ENCODE data around the gene ELP4. TPM values are rescaled to one million over a fixed set of nuclear protein-coding genes. Genes with fewer than 3 reads are reported as not detected.

ELP4 gene
- total RNA-seq, 1 experiment from 2014 or later = 19.4 TPM

DNA sequence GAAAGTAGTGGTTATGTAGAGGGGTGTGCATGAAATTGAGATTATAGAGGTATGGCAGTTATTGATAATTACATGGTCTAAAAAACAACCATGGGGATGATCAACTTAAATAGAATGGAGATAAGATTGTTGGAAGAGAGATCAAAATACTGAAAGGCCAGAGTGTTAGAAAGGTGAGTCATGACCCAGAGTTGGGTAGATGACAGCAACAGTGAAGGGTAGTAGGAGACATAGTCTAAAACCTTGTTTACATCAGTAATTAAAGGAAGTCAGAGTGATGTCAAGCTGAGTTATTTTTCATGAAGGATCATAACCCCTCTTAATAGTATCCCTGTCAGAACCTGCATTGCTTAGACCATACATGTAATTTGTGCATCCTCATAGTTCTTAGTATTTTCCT is 110.9 kb downstream of the ELP4 start:
- CTCF ChIA-PET = no interaction called here

DNA sequence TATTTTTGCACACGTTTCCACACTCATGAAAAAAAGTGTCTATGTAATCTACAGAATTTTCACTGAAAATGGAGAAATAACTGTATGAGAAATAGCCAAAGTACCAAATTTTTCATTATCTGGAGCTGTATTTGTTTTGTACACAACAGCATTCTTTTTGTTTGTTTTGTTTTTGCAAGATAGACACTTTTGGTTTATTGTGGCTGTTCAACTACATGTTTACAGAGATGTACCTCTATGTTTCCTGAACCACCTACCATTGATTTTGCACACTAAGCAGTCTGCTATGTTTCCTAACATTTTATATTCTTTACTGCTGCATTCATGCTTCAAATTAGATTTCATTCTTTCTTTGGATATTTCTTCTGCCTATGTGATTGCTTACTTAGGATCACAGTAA is 116.3 kb downstream of the ELP4 start:
- POLR2A ChIA-PET (ENCODE audit: unreplicated experiment) = no interaction called here
- H2AFZ ChIP-seq (ENCODE audit: low read length) = no peak overlapping the region
- DNase-seq = no peak
- BruUV-seq (replicated peaks) = no TSS peak
- no peaks in the 10 kb centered on the region for H3K27me3 ChIP-seq (ENCODE audit: low read length)
- no peaks in the 10 kb centered on the region for H3K9me2 ChIP-seq (replicated peaks; ENCODE audit: low read length)
- H3K36me3 ChIP-seq (ENCODE audit: low read depth, low read length) = no peaks in the 10 kb centered on the region
- no peak overlapping the region for H3K27ac ChIP-seq (ENCODE audit: low read length)
- ATAC-seq = no peak
- H3K4me3 ChIP-seq (ENCODE audit: low read length) = no peak overlapping the region
- intact Hi-C loops (cut with micrococcal nuclease) = no loop called here
- no peaks in the 10 kb centered on the region for H3F3A ChIP-seq (ENCODE audit: low read length, unreplicated experiment)
- H4K20me1 ChIP-seq (ENCODE audit: low read length) = no peaks in the 10 kb centered on the region
- H3K9ac ChIP-seq (ENCODE audit: low read length) = no peak overlapping the region
- H3K4me2 ChIP-seq (ENCODE audit: low read length) = no peak overlapping the region
- H3K9me3 ChIP-seq (ENCODE audit: low read length) = no peaks in the 10 kb centered on the region
- CTCF ChIA-PET = no interaction called here
- no peaks in the 10 kb centered on the region for H3K4me1 ChIP-seq (ENCODE audit: insufficient read depth, low read length)
- H3K79me2 ChIP-seq (ENCODE audit: low read length) = no peaks in the 10 kb centered on the region
- TF ChIP-seq EZH2phosphoT487 (IDR thresholded peaks at IDR 0.05; ENCODE audit: borderline replicate concordance, low read length) = no peak
- TF ChIP-seq, protein P1, sequence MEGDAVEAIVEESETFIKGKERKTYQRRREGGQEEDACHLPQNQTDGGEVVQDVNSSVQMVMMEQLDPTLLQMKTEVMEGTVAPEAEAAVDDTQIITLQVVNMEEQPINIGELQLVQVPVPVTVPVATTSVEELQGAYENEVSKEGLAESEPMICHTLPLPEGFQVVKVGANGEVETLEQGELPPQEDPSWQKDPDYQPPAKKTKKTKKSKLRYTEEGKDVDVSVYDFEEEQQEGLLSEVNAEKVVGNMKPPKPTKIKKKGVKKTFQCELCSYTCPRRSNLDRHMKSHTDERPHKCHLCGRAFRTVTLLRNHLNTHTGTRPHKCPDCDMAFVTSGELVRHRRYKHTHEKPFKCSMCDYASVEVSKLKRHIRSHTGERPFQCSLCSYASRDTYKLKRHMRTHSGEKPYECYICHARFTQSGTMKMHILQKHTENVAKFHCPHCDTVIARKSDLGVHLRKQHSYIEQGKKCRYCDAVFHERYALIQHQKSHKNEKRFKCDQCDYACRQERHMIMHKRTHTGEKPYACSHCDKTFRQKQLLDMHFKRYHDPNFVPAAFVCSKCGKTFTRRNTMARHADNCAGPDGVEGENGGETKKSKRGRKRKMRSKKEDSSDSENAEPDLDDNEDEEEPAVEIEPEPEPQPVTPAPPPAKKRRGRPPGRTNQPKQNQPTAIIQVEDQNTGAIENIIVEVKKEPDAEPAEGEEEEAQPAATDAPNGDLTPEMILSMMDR (conservative IDR thresholded peaks at IDR 0.05; ENCODE audit: low read depth, low read length) = no peak
- TF ChIP-seq EZH2 (IDR thresholded peaks at IDR 0.05; ENCODE audit: low read length, unreplicated experiment) = no peak

More for the DNA sequence above, 110.9 kb downstream of the ELP4 start:
- TF ChIP-seq EZH2phosphoT487 (IDR thresholded peaks at IDR 0.05; ENCODE audit: borderline replicate concordance, low read length) = no peak
- TF ChIP-seq, protein P1 (conservative IDR thresholded peaks at IDR 0.05; ENCODE audit: low read depth, low read length) = no peak
- no peak overlapping the region for H3K27ac ChIP-seq (ENCODE audit: low read length)
- H3K9ac ChIP-seq (ENCODE audit: low read length) = no peak overlapping the region
- no peaks in the 10 kb centered on the region for H3K9me2 ChIP-seq (replicated peaks; ENCODE audit: low read length)
- no peaks in the 10 kb centered on the region for H4K20me1 ChIP-seq (ENCODE audit: low read length)
- ATAC-seq (no peak), DNase-seq (no peak)
- no TSS peak for BruUV-seq (replicated peaks)
- H3K27me3 ChIP-seq (ENCODE audit: low read length) = no peaks in the 10 kb centered on the region
- H2AFZ ChIP-seq (ENCODE audit: low read length) = no peak overlapping the region
- H3K4me2 ChIP-seq (ENCODE audit: low read length) = no peak overlapping the region
- H3K4me1 ChIP-seq (ENCODE audit: insufficient read depth, low read length) = no peaks in the 10 kb centered on the region
- no peak overlapping the region for H3K4me3 ChIP-seq (ENCODE audit: low read length)
- H3K36me3 ChIP-seq (ENCODE audit: low read depth, low read length) = no peaks in the 10 kb centered on the region
- intact Hi-C loops (cut with micrococcal nuclease) = no loop called here
- H3K9me3 ChIP-seq (ENCODE audit: low read length) = no peaks in the 10 kb centered on the region
- H3F3A ChIP-seq (ENCODE audit: low read length, unreplicated experiment) = no peaks in the 10 kb centered on the region
- POLR2A ChIA-PET (ENCODE audit: unreplicated experiment) = no interaction called here
- no peaks in the 10 kb centered on the region for H3K79me2 ChIP-seq (ENCODE audit: low read length)

DNA sequence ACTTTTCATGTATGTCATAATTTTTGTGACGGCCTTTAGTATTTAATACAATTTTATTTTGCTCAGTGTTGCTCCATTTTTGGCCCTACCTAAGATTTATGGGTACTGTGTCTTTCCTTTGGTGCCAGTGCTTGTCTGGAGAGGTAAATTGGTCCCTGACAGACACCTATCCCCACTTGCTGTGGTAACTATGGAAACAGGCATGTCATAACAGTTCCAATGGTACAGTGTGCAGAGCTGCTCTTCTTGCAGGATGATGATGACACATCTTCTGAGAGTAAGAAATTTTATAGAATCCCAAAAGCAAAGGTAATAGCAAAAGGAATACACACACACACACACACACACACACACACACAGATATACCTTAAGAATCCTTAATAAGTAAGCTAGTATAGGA is 118.5 kb downstream of the ELP4 start:
- Histone ChIP-seq H3K27ac (ENCODE audit: low read length) (no peak overlapping the region), H3F3A (ENCODE audit: low read length, unreplicated experiment) (no peaks in the 10 kb centered on the region), H3K9ac (ENCODE audit: low read length) (no peak overlapping the region), H3K4me2 (ENCODE audit: low read length) (no peak overlapping the region), H3K9me3 (ENCODE audit: low read length) (no peaks in the 10 kb centered on the region), H3K4me1 (ENCODE audit: insufficient read depth, low read length) (no peaks in the 10 kb centered on the region), H3K79me2 (ENCODE audit: low read length) (no peaks in the 10 kb centered on the region), H3K36me3 (ENCODE audit: low read depth, low read length) (no peaks in the 10 kb centered on the region), H3K27me3 (ENCODE audit: low read length) (no peaks in the 10 kb centered on the region), H4K20me1 (ENCODE audit: low read length) (no peaks in the 10 kb centered on the region), H3K9me2 (replicated peaks; ENCODE audit: low read length) (no peaks in the 10 kb centered on the region), H2AFZ (ENCODE audit: low read length) (no peak overlapping the region), H3K4me3 (ENCODE audit: low read length) (no peak overlapping the region)
- ATAC-seq = no peak
- CTCF ChIA-PET = no interaction called here
- DNase-seq = no peak
- POLR2A ChIA-PET (ENCODE audit: unreplicated experiment) = no interaction called here
- intact Hi-C loops (cut with micrococcal nuclease) = no loop called here
- BruUV-seq (replicated peaks) = no TSS peak
- TF ChIP-seq EZH2phosphoT487 (IDR thresholded peaks at IDR 0.05; ENCODE audit: borderline replicate concordance, low read length) (no peak), EZH2 (IDR thresholded peaks at IDR 0.05; ENCODE audit: low read length, unreplicated experiment) (no peak)
- TF ChIP-seq, protein P1 (conservative IDR thresholded peaks at IDR 0.05; ENCODE audit: low read depth, low read length) = no peak

Measured in PC-3 (cell line).